Neural progenitor cell (in vitro differentiated cells): ENCODE results near the gene PHLPP2. TPM values are rescaled to one million over a fixed set of nuclear protein-coding genes. Genes with fewer than 3 reads are reported as not detected.

ENCODE experiments used
- DNase-seq: peaks from one replicate; pipeline ENCODE4 v3.0.0-alpha.2; 2016; ENCODE audit warnings: low spot score
- H2AFZ ChIP-seq: fragments of 200-600 bp; sonication (generic); replicated peaks from 2 replicates; pipeline ENCODE4 v1.6.1; 2016; ENCODE audit warnings: antibody characterized with exemption
- H3F3A ChIP-seq: fragments of 200-600 bp; sonication (generic); 2 replicates; pipeline ENCODE4 v1.6.1; 2016; ENCODE audit warnings: antibody characterized with exemption, low read depth
- H3K27ac ChIP-seq: fragments of 200-600 bp; sonication (generic); 2 replicates; pipeline ENCODE4 v1.5.1; 2016; ENCODE audit warnings: mild to moderate bottlenecking
- H3K27me3 ChIP-seq: fragments of 200-600 bp; sonication (generic); 2 replicates; pipeline ENCODE4 v1.6.1; 2016; ENCODE audit warnings: mild to moderate bottlenecking, moderate library complexity
- H3K36me3 ChIP-seq: fragments of 200-600 bp; sonication (generic); 2 replicates; pipeline ENCODE4 v1.5.1; 2016
- H3K4me1 ChIP-seq: fragments of 200-600 bp; sonication (generic); 2 replicates; pipeline ENCODE4 v1.6.1; 2016; ENCODE audit warnings: mixed run types
- H3K4me2 ChIP-seq: fragments of 200-600 bp; sonication (generic); 2 replicates; pipeline ENCODE4 v1.6.1; 2016
- H3K4me3 ChIP-seq: fragments of 200-600 bp; sonication (generic); 2 replicates; pipeline ENCODE4 v1.5.1; 2016
- H3K79me2 ChIP-seq: fragments of 200-600 bp; sonication (generic); 2 replicates; pipeline ENCODE4 v1.6.1; 2016; ENCODE audit warnings: low read depth
- H3K9ac ChIP-seq: fragments of 200-600 bp; sonication (generic); 2 replicates; pipeline ENCODE4 v1.6.1; 2016
- H3K9me3 ChIP-seq: fragments of 200-600 bp; sonication (generic); 2 replicates; pipeline ENCODE4 v1.5.1; 2016; ENCODE audit warnings: low read depth
- H4K20me1 ChIP-seq: fragments of 200-600 bp; sonication (generic); 2 replicates; pipeline ENCODE4 v1.6.1; 2016; ENCODE audit warnings: low read depth
- H3K27ac Mint-ChIP-seq: 3 replicates; pipeline ENCODE4 v1.8.0; 2021; ENCODE audit warnings: mixed read lengths
- H3K27me3 Mint-ChIP-seq: 2 replicates; pipeline ENCODE4 v1.8.0; 2022; ENCODE audit warnings: low read depth, mild to moderate bottlenecking, inconsistent platforms, moderate library complexity, mixed read lengths; ENCODE audit not compliant: insufficient read depth
- H3K36me3 Mint-ChIP-seq: 3 replicates; pipeline ENCODE4 v1.8.0; 2021; ENCODE audit warnings: mixed read lengths
- H3K4me1 Mint-ChIP-seq: 3 replicates; pipeline ENCODE4 v1.8.0; 2021; ENCODE audit warnings: mixed read lengths
- H3K4me3 Mint-ChIP-seq: 3 replicates; pipeline ENCODE4 v1.8.0; 2021; ENCODE audit warnings: mild to moderate bottlenecking, moderate library complexity, mixed read lengths
- H3K9me3 Mint-ChIP-seq: 3 replicates; pipeline ENCODE4 v1.8.0; 2020; ENCODE audit warnings: mixed read lengths
- CTCF ChIP-seq: fragments of 200-600 bp; sonication (generic); IDR thresholded peaks from 2 replicates; pipeline ENCODE4 v1.5.1; 2017; ENCODE audit warnings: antibody characterized with exemption, mild to moderate bottlenecking
- EZH2 ChIP-seq: fragments of 200-600 bp; sonication (generic); IDR thresholded peaks from 2 replicates; pipeline ENCODE4 v1.6.1; 2017; ENCODE audit warnings: antibody characterized with exemption, mild to moderate bottlenecking, moderate library complexity
- EZH2phosphoT487 ChIP-seq: fragments of 200-600 bp; sonication (generic); IDR thresholded peaks from 2 replicates; pipeline ENCODE4 v1.6.1; 2017; ENCODE audit warnings: antibody characterized with exemption
- total RNA-seq: library from RNA; depleted of rRNA; stranded (reverse); fragments of >200 nt; gene quantifications from 2 replicates; pipeline ENCODE4 v1.2.3, GENCODE V29; 2015; ENCODE audit warnings: low replicate concordance

Gene PHLPP2
- total RNA-seq, 1 donor from 2014 or later = 12.9 TPM

GRCh38 chr16:71637398-71637797, 87.1 kb downstream of the PHLPP2 start:
- H3K4me1 ChIP-seq = peaks cover 25% of the 10 kb centered on the region
- H3K4me2 ChIP-seq = peak overlapping the region; percentile 42
- no peak overlapping the region for H3K9ac ChIP-seq
- no peaks in the 10 kb centered on the region for H3K79me2 ChIP-seq
- no peaks in the 10 kb centered on the region for H3K9me3 ChIP-seq
- H3K4me3 Mint-ChIP-seq = no peak overlapping the region
- H3K9me3 Mint-ChIP-seq = no peaks in the 10 kb centered on the region
- H3K36me3 Mint-ChIP-seq = peaks cover 6% of the 10 kb centered on the region
- H3K4me3 ChIP-seq = peak overlapping the region; percentile 0
- H2AFZ ChIP-seq = no peak overlapping the region
- H3K27me3 Mint-ChIP-seq = peaks cover 3% of the 10 kb centered on the region
- H3K27ac ChIP-seq = peak overlapping the region; percentile 65
- TF ChIP-seq EZH2 = no peak
- TF ChIP-seq EZH2phosphoT487 = no peak
- no peak for TF ChIP-seq CTCF
- H3K27ac Mint-ChIP-seq = no peak overlapping the region
- peaks cover 12% of the 10 kb centered on the region for H3K4me1 Mint-ChIP-seq
- H3F3A ChIP-seq = peaks cover 30% of the 10 kb centered on the region
- H4K20me1 ChIP-seq = no peaks in the 10 kb centered on the region
- no peaks in the 10 kb centered on the region for H3K36me3 ChIP-seq
- DNase-seq = peak; percentile 78
- H3K27me3 ChIP-seq = no peaks in the 10 kb centered on the region

- peaks cover 12% of the 10 kb centered on the region for H3K4me1 Mint-ChIP-seq
- no peaks in the 10 kb centered on the region for H4K20me1 ChIP-seq
- no peaks in the 10 kb centered on the region for H3K36me3 ChIP-seq
- no peak overlapping the region for H2AFZ ChIP-seq
- H3K9me3 Mint-ChIP-seq = no peaks in the 10 kb centered on the region
- no peaks in the 10 kb centered on the region for H3K79me2 ChIP-seq
- no peak overlapping the region for H3K4me3 Mint-ChIP-seq
- no peak for DNase-seq
- no peak overlapping the region for H3K4me2 ChIP-seq
- H3K4me1 ChIP-seq = peaks cover 25% of the 10 kb centered on the region
- no peak overlapping the region for H3K27ac ChIP-seq
- no peaks in the 10 kb centered on the region for H3K27me3 ChIP-seq
- H3K9me3 ChIP-seq = no peaks in the 10 kb centered on the region
- H3K9ac ChIP-seq = no peak overlapping the region
- H3K36me3 Mint-ChIP-seq = peaks cover 4% of the 10 kb centered on the region
- H3K27me3 Mint-ChIP-seq = peaks cover 2% of the 10 kb centered on the region
- TF ChIP-seq EZH2phosphoT487 (no peak), EZH2 (no peak), CTCF (no peak)
- no peak overlapping the region for H3K27ac Mint-ChIP-seq
- no peak overlapping the region for H3K4me3 ChIP-seq
- peaks cover 30% of the 10 kb centered on the region for H3F3A ChIP-seq
Observed at GRCh38 chr16:71635632-71636031, 88.9 kb downstream of the PHLPP2 start.

GRCh38 chr16:71631776-71632175, 92.7 kb downstream of the PHLPP2 start:
- H3K36me3 Mint-ChIP-seq = peaks cover 1% of the 10 kb centered on the region
- no peaks in the 10 kb centered on the region for H3K36me3 ChIP-seq
- no peak overlapping the region for H3K4me2 ChIP-seq
- no peak overlapping the region for H3K27ac Mint-ChIP-seq
- no peaks in the 10 kb centered on the region for H4K20me1 ChIP-seq
- H3K27me3 Mint-ChIP-seq = peaks cover 18% of the 10 kb centered on the region
- no peak overlapping the region for H3K9ac ChIP-seq
- no peak overlapping the region for H3K27ac ChIP-seq
- no peaks in the 10 kb centered on the region for H3K9me3 ChIP-seq
- H3K79me2 ChIP-seq = no peaks in the 10 kb centered on the region
- peaks cover 14% of the 10 kb centered on the region for H3K27me3 ChIP-seq
- peaks cover 11% of the 10 kb centered on the region for H3K4me1 Mint-ChIP-seq
- no peak overlapping the region for H3K4me3 ChIP-seq
- H3K9me3 Mint-ChIP-seq = no peaks in the 10 kb centered on the region
- peaks cover 9% of the 10 kb centered on the region for H3K4me1 ChIP-seq
- DNase-seq = no peak
- H3K4me3 Mint-ChIP-seq = no peak overlapping the region
- peaks cover 14% of the 10 kb centered on the region for H3F3A ChIP-seq
- H2AFZ ChIP-seq = no peak overlapping the region
- no peak for TF ChIP-seq EZH2phosphoT487
- TF ChIP-seq EZH2 = no peak
- no peak for TF ChIP-seq CTCF
